M059J (cell line): Measurements from ENCODE around the gene RNF180. TPM values are rescaled to one million over a fixed set of nuclear protein-coding genes. Genes with fewer than 3 reads are reported as not detected.
"Not testable (repeated sequence)": the region's sequence is repeated elsewhere in the genome, so short reads cannot be mapped to it uniquely, and the experiment has no call there.

Experiments
- DNase-seq: peaks from one replicate; pipeline ENCODE4 v3.0.0-alpha.2; 2012; ENCODE audit warnings: low read depth
- total RNA-seq: library from RNA; depleted of rRNA; stranded (reverse); fragments of >200 nt; shearing (Covaris generic); gene quantifications from 2 replicates; pipeline ENCODE4 v1.2.3, GENCODE V29; 2014

The RNF180 gene
- total RNA-seq, 1 experiment from 2014 or later: not detected

GRCh38 chr5:64273276-64273675, 107.6 kb downstream of the RNF180 start:
- no peak for DNase-seq

GRCh38 chr5:64285188-64286130, 119.8 kb downstream of the RNF180 start:
- no peak for DNase-seq

DNA sequence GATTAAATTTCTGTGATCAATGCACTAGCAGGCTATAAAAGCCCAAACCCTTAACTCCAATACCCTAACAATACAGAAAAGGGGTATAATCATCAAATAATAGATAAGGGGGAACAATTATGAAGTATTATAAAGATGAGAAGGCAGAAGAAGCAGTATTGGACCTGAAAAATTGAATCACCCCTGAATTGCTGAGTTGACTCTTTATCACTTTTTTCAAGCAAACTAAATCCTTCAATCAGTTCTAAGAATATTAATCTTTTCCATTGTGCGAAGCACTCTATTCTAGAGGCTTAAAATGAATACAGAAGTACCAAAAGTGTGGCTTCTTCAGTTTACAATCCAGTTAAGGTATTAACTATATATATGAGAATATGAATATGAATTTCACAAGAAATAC, 120.7 kb downstream of the RNF180 start:
- DNase-seq: no peak

DNA sequence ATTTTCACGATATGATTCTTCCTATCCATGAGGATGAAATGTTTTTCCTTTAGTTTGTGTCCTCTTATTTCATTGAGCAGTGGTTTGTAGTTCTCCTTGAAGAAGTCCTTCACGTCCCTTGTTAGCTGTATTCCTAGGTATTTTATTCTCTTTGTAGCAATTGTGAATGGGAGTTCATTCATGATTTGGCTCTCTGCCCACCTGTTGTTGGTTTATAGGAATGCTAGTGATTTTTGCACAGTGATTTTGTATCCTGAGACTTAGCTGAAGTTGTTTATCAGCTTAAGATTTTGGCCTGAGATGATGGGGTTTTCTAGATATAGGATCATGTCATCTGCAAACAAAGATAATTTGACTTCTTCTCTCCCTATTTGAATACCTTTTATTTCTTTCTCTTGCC, 122.9 kb downstream of the RNF180 start:
- not testable (repeated sequence) for DNase-seq

DNA sequence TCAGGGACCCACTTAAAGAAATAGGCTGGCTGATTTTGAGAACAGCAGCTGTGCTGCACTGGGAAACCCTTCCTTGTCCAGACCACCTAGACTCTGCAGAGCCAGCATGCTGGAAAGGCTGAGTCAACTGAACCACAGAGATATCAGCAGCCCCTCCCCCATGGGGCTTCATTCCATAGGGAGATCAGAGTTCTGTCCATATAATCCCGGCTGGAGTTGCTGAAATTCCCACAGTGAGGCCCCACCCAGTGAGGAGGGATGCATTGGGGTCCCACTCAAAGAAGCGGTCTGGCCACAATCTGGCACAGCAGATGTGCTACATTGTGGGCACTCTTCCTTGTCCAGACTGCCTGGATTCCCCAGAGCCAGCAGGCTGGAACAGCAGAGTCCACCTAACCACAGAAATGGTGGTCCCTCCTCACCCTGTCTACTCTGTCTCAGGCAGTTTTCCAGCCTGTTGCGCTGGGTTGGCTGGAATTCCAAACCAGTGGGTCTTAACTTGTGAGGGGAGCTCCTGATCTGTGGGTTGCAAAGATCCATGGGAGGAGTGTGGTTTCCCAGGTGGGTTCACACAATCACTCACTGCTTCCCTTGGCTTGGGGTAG, 127.1 kb downstream of the RNF180 start:
- no peak for DNase-seq

DNA sequence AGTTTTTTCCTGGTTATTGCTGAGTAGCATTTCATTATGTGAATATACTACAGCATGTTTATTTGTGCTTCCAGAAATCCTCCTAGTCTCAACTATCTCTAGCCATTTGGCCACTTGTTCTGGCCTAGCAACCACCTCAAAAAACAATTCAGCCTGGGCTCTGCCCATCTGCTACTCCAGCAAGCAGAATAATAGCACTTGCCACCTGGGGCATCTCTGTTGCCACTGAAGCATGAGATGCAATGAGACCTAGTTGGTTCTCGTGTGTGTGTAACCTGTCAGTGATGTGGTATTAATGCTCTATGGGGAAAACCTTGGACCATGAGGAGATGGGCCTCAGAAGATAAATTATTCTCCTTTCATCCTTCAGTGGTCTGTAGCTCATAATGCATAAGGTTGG, 129.5 kb downstream of the RNF180 start:
- no peak for DNase-seq

DNA sequence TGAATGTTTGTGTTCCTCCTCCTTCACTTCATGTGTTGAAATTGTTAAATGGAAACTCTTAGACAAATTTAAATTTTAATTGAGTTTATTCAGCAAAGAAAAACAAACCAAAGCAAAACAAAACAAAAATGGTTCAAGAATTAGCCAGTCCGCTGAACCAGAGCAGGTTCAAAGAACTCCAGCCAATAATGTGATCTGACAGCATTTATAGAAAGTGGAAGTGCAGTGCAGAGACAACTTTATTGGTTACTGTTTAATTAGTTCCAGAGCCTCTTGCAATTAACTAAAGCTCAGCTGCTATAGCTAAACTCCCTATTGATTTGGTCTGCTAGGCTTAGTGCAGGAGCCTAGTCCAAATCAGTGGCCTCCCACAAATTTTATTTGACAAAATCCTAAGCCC, 132.9 kb downstream of the RNF180 start:
- no peak for DNase-seq

DNA sequence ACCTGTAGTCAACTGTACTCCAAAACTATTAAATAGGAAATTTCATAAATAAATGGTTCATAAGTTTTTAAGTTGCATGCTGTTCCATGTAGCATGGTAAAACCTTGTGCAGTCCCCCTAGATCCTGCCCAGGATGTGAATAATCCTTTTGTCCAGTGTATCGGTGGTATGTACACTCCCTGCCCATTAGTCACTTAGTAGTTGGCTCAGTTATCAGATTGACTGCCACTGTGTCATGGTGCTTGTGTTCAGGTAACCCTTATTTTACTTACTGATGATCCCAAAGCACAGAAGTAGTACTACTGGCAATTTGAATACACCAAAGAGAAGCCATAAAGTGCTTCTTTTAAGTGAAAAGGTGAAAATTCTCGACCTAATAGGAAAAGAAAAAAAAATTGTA, 134.2 kb downstream of the RNF180 start:
- DNase-seq: no peak

DNA sequence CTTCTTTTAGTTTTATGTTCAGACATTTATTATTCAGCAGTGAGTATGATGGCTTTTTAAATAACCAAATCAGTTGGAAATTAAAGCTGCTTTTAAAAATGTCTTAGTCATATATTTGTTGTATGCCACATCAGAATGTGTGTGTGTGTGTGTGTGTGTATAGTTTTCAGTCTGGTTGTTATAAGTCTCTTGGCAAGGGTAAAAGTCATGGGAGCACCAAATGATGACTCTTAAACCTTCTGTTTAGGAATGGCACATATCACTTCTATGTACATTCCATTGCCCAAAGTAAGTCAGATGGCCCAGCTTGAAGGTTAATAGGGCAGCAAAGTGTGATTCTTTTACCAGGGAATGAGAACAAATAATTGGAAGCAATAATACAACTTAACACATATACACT, 135.9 kb downstream of the RNF180 start:
- no peak for DNase-seq

DNA sequence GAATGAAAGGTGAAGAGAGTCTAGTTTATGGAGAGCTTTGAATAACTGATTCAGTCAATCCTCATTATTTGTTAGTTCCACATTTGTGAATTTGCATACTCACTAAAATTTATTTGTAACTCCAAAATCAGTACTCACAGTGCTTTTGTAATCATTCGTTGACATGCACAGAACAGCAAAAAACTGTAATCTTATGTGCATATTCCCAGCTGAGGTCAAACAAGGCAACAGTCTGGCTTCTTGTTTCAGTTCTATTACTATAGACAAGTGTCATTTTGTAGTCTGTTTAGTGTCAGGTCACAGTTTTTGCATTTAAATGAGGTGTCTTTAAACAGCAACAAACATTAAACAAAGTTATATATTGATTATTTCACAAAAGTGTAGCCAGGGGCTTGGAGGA, 142.5 kb downstream of the RNF180 start:
- no peak for DNase-seq

DNA sequence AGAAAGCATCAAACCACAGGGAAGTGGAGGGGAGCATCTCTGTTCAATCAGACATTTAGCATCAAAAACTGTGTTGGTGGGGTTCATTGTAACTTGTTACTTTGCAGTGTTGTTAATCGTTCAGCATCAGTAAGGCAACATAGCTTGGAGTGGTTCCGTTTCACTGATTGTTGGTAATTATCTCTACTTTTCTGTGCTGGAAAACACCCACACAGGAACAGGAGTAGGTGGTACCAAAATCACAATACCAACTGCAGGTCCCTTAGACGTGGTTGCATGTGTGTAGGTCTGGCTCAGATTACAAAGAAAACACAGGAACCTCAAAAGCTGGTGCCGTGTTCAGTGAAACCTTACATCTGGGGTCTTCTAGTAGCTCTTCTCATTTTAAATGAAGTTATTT, 146.8 kb downstream of the RNF180 start:
- DNase-seq: no peak

DNA sequence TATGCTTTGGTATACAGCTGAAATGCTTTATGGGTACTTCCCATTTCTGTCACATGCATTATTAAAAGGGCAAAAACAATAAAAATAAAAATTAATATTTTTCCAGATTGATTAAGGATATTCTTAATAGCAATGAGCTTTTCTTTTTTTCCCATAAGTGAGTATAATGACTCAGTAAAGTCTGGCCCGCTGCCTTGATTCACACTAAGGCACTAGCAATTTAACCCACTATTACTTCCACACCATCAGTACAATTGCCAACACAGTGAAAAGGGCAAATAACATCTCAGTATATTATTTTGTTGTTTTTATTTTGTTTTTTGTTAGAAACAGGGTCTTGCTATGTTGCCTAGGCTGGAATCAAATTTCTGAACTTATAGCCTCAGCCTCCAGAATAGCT, 150.1 kb downstream of the RNF180 start:
- no peak for DNase-seq

DNA sequence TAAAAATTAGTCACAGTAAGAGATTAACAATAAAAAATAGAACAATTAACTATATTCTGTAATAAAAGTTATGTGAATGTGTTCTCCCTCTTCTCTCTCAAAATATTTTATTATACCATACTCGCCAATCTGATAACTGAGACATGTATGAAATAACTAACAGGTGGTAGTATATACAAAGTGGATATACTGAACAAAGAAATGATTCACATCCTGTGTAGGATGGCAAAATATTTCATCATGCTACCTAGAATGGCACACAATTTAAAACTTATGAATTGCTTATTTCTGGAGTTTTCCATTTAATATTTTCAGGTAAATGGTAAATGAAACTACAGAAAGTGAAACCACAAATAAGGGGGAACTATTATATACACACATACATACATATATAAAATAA, 152.5 kb downstream of the RNF180 start:
- no peak for DNase-seq

DNA sequence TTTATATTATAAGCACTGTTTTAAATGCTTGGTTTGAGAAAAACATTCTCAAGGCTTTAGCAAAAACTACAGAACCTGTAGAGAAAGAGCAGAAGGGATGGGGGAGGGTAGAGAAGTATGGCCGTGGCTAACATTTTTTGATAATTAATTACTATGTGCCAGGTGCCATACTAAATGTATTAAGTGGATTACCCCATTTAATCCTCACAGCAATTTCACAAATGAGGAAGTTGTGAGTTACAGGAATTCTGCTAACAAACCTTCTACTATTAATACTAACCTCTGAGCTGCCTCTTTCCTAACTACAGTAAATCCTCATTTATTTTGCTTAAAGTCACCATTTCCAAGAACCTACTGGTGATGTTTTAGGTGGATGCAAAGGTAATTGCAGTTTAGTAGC, 157.9 kb downstream of the RNF180 start:
- no peak for DNase-seq

DNA sequence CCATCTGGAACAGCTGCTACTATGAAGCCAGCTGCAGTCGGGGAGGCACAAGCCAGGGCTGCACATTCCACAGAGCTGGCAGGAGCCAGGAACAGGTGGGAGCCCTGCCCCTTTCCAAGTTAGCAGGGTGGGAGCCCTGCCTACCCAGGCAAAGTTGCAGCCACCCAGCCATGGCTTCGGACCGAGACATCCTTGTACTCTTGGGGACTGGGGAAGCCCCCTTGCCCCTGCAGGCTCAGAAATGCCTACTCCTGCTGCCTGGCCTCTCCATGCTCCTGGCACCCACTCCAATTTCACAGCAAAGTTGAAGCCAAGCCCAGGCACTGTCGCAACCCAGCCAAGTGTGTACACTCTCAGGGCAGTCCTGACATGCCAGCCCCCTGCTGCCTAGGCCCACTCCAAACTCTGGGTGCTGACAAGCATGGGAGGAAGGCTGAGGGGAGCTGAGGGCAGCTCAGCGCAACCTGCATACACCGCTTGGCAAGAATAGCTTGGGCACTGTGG, 165.1 kb downstream of the RNF180 start:
- DNase-seq: no peak

DNA sequence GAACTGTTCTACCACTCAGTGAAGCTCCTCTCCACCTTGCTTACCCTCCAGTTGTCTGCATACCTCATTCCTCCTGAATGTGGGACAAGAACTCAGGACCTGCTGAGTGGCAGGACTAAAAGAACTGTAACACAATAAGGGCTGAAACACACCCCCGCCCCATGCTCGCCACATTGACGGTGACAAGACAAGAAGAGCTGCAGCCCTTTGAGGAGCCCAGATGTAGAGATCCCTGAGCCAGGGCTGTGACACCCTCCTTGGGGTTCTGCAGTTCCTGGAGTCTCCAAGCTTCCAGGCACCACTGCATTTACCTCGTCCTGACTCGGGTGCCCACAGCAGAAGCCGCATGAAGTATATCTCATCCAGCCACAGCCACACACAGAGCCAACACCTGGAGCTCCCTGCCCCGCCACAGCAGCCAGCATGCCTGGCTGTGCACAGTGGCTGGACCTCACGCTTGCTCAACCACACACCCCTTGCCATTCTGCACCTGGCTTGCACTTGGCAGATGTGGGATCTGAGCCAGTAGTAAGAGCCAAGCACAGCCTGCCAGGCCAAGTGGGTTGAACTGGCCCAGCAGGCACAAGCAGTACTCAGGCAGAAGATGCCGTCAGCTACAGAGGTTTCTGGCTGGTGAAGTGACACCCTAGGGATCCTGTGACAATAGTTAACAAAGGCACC, 166.1 kb downstream of the RNF180 start:
- no peak for DNase-seq

DNA sequence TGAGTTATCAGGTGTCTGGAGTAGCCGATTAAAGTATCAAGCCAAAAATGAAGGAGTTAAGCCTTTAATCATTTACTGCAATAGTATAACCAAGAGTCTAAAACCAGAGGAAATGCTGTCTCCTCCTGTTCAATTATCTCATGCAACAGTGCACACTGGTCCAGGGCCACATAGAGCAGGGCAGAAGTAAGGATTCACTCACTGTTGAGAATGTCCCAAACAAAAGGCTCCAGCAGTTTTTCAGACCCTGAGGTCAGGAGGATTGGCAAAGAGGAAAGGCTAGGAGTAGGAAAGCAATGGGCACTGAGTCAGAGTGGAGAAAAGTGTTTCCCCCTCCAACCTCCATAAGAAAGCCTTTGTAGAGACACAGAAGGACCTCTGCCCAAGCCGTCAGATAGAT, 168.2 kb downstream of the RNF180 start:
- no peak for DNase-seq

DNA sequence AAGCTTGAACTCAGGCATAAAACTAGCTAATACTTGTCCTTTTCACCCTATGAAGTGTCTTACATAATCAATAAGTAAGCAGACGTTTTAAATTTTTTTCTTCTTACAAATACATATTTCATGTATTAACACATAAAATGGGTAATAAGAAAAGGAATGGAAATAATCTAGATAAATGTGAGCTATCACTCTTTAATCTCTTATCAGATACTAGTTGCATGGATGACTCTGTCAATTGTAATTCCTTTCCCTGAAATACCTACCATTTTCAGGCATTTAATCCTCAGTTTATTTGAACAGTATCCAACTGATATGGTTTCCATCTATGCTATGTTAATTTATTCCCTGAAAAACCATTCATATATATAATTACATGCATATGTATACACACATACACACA, 174.1 kb downstream of the RNF180 start:
- DNase-seq: no peak

DNA sequence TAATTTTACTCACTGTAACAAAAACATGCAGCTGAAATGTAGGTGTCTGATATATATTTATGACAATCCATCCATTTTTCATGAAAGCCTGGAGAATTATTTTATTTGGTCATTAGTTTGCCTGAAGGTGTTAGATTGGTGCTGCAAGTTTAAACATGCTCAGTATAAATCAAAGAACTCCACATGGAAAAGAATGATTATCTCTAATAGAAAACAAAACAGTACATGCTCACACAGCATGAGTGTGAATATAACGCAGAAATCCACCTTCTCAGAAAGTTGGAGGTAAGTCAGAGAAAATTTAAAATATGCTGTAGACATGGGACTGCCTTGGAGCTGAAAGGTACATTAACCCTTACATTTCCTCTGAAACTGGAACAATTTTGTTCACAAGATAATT, 174.7 kb downstream of the RNF180 start:
- DNase-seq: no peak

- no peak for DNase-seq
Measured at GRCh38 chr5:64341340-64341739, 175.7 kb downstream of the RNF180 start.

GRCh38 chr5:64344501-64344900, 178.9 kb downstream of the RNF180 start:
- DNase-seq: no peak

- DNase-seq: no peak
Measured at GRCh38 chr5:64347309-64347708, 181.7 kb downstream of the RNF180 start.

- no peak for DNase-seq
Measured at GRCh38 chr5:64364426-64364825, 198.8 kb downstream of the RNF180 start.
